SK-N-SH (cell line): ENCODE measurements around the gene COPS9. TPM values are rescaled to one million over a fixed set of nuclear protein-coding genes. Genes with fewer than 3 reads are reported as not detected.

Experiments used
- CTCF ChIA-PET: fragments of 300-600, 350-600 bp; formaldehyde crosslinking; extraction: SDS; loops from one replicate; lab custom pipeline; 2021; lab: Yijun Ruan, JAX
- POLR2A ChIA-PET: fragments of 350-600 bp; sonication (Branson Sonifier 250); formaldehyde crosslinking; extraction: SDS; loops from one replicate; lab custom pipeline; 2020; ENCODE audit warnings: antibody characterized with exemption, inconsistent platforms; lab: Yijun Ruan, JAX
- DNase-seq: peaks from one replicate; pipeline ENCODE4 v3.0.0; 2012
- H2AFZ ChIP-seq: fragments of 200-600 bp; sonication (generic); 2 replicates; pipeline ENCODE4 v1.8.1; 2016; ENCODE audit warnings: antibody characterized with exemption, mild to moderate bottlenecking, low read depth
- H3F3A ChIP-seq: fragments of 200-600 bp; sonication (generic); replicated peaks from 2 replicates; pipeline ENCODE3; 2016; ENCODE audit warnings: antibody characterized with exemption, mild to moderate bottlenecking; ENCODE audit not compliant: insufficient read depth
- H3K27ac ChIP-seq, 2 experiments: fragments of 200-500 bp in 1 of 2; fragments of 200-600 bp in 1 of 2; sonication (Bioruptor generic) in 1 of 2; sonication (generic), shearing (Covaris generic) in 1 of 2; 2 replicates each; pipeline versions ENCODE4 v1.5.1 to v1.6.1; 2014 to 2016; ENCODE audit warnings: low read depth in 2 of 2, inconsistent platforms in 1 of 2, low read length in 1 of 2, mild to moderate bottlenecking in 1 of 2, mixed read lengths in 1 of 2
- H3K27me3 ChIP-seq: fragments of 200-600 bp; sonication (generic), shearing (Covaris generic); 2 replicates; pipeline ENCODE4 v1.6.1; 2016; ENCODE audit warnings: mixed run types; ENCODE audit not compliant: insufficient read depth
- H3K36me3 ChIP-seq, 2 experiments: fragments of 200-500 bp in 1 of 2; fragments of 200-600 bp in 1 of 2; sonication (Bioruptor generic) in 1 of 2; sonication (generic) in 1 of 2; replicated peaks in 1 of 2; 2 replicates each; pipeline versions ENCODE3 to v1.5.1; 2014 to 2016; ENCODE audit warnings: low read length in 1 of 2, mild to moderate bottlenecking in 1 of 2; ENCODE audit not compliant: insufficient read depth in 2 of 2, control insufficient read depth in 1 of 2
- H3K4me1 ChIP-seq, 2 experiments: fragments of 200-500 bp in 1 of 2; fragments of 200-600 bp in 1 of 2; sonication (Bioruptor generic) in 1 of 2; sonication (generic), shearing (Covaris generic) in 1 of 2; 2 replicates each; pipeline versions ENCODE4 v1.5.1 to v1.6.1; 2014 to 2016; ENCODE audit warnings: low read depth in 1 of 2, low read length in 1 of 2, mixed run types in 1 of 2; ENCODE audit not compliant: insufficient read depth in 2 of 2, control insufficient read depth in 1 of 2
- H3K4me2 ChIP-seq: fragments of 200-600 bp; sonication (generic), shearing (Covaris generic); 2 replicates; pipeline ENCODE4 v1.6.1; 2017; ENCODE audit warnings: mixed run types
- H3K4me3 ChIP-seq, 2 experiments: fragments of 200-500 bp in 1 of 2; fragments of 200-600 bp in 1 of 2; sonication (Bioruptor generic) in 1 of 2; sonication (generic), shearing (Covaris generic) in 1 of 2; 2 replicates each; pipeline versions ENCODE4 v1.5.1 to v1.8.1; 2014 to 2016; ENCODE audit warnings: low read depth in 2 of 2, inconsistent platforms in 1 of 2, low read length in 1 of 2, mild to moderate bottlenecking in 1 of 2, mixed read lengths in 1 of 2, moderate library complexity in 1 of 2
- H3K79me2 ChIP-seq: fragments of 200-600 bp; sonication (generic); 2 replicates; pipeline ENCODE4 v1.8.1; 2017; ENCODE audit warnings: mild to moderate bottlenecking; ENCODE audit not compliant: insufficient read depth
- H3K9ac ChIP-seq: fragments of 200-600 bp; sonication (generic); 2 replicates; pipeline ENCODE4 v1.6.1; 2017; ENCODE audit warnings: mixed run types
- H3K9me2 ChIP-seq: fragments of 200-600 bp; sonication (generic); 2 replicates; pipeline ENCODE4 v1.6.1; 2017; ENCODE audit warnings: mixed run types
- H3K9me3 ChIP-seq: fragments of 200-600 bp; sonication (generic); 2 replicates; pipeline ENCODE4 v1.6.1; 2017; ENCODE audit warnings: mixed run types, mild to moderate bottlenecking, moderate library complexity
- H4K20me1 ChIP-seq: fragments of 200-600 bp; sonication (generic); 2 replicates; pipeline ENCODE4 v1.6.1; 2017; ENCODE audit warnings: mild to moderate bottlenecking, mixed run types; ENCODE audit not compliant: insufficient read depth
- CHD2 ChIP-seq: fragments of 150-350 bp; IDR thresholded peaks from 2 replicates; pipeline ENCODE4 v1.6.1; 2018; ENCODE audit warnings: low read length; ENCODE audit not compliant: partially characterized antibody
- ELF1 ChIP-seq: IDR thresholded peaks from 2 replicates; pipeline ENCODE4 v1.4.0; 2012
- EP300 ChIP-seq, 2 experiments: IDR thresholded peaks; 2 replicates each; pipeline versions ENCODE4 v1.4.0 to v1.6.1; 2012; ENCODE audit warnings: borderline replicate concordance in 1 of 2, low read depth in 1 of 2, low read length in 1 of 2
- EZH2phosphoT487 ChIP-seq: fragments of 200-600 bp; sonication (generic); IDR thresholded peaks from 2 replicates; pipeline ENCODE4 v1.6.1; 2017; ENCODE audit warnings: low read depth, mixed run types, mild to moderate bottlenecking, antibody characterized with exemption, moderate library complexity, borderline replicate concordance
- JUND ChIP-seq: IDR thresholded peaks from 2 replicates; pipeline ENCODE4 v1.4.0; 2012
- MXI1 ChIP-seq: IDR thresholded peaks from 2 replicates; pipeline ENCODE4 v1.6.1; 2012; ENCODE audit warnings: mild to moderate bottlenecking, low read depth, low read length, improper control_type of control experiment
- POLR2AphosphoS5 ChIP-seq: IDR thresholded peaks from 2 replicates; pipeline ENCODE4 v1.6.1; 2012; ENCODE audit warnings: low read depth, low read length
- RCOR1 ChIP-seq: fragments of 150-350 bp; IDR thresholded peaks from 2 replicates; pipeline ENCODE4 v1.6.1; 2017; ENCODE audit warnings: antibody characterized with exemption, low read length
- SIN3A ChIP-seq: IDR thresholded peaks from 2 replicates; pipeline ENCODE4 v1.6.1; 2012; ENCODE audit warnings: low read depth, mild to moderate bottlenecking, low read length, moderate library complexity, borderline replicate concordance
- TAF1 ChIP-seq: IDR thresholded peaks from 2 replicates; pipeline ENCODE4 v1.6.1; 2012; ENCODE audit warnings: low read depth, mild to moderate bottlenecking, low read length, moderate library complexity, borderline replicate concordance
- TEAD4 ChIP-seq: IDR thresholded peaks from 2 replicates; pipeline ENCODE4 v1.4.0; 2012; ENCODE audit warnings: mild to moderate bottlenecking, borderline replicate concordance; ENCODE audit not compliant: insufficient read depth
- YY1 ChIP-seq: IDR thresholded peaks from 2 replicates; pipeline ENCODE4 v1.4.0; 2012; ENCODE audit warnings: low read depth, mild to moderate bottlenecking
- WGBS: methylation state at CpG from one replicate; pipeline ENCODE4 v1.1.6; 2017; ENCODE audit warnings: low lambda C conversion rate; 5-methylcytosine and 5-hydroxymethylcytosine counted together
- polyA plus RNA-seq, 3 experiments: library from polyadenylated mRNA; depleted of rRNA; stranded (reverse); fragments of >200 nt; gene quantifications; 2 replicates each; pipeline ENCODE4 v1.2.3, GENCODE V29; 2012
- TF ChIP-seq, protein P1 (sequence below): IDR thresholded peaks from 2 replicates; pipeline ENCODE4 v1.6.1; 2012; ENCODE audit warnings: mild to moderate bottlenecking, low read depth, low read length, moderate library complexity
- TF ChIP-seq, protein P2 (sequence below): IDR thresholded peaks from 2 replicates; pipeline ENCODE4 v1.4.0; 2012; ENCODE audit warnings: low read depth
- TF ChIP-seq, protein P3 (sequence below): fragments of 200-600 bp; sonication (generic); IDR thresholded peaks from 2 replicates; pipeline ENCODE4 v1.6.1; 2017; ENCODE audit warnings: antibody characterized with exemption, mild to moderate bottlenecking, moderate library complexity

COPS9 gene
- polyA plus RNA-seq, 1 of the 3 experiments (the other 2 are of a cell fraction), result 717 TPM

DNA sequence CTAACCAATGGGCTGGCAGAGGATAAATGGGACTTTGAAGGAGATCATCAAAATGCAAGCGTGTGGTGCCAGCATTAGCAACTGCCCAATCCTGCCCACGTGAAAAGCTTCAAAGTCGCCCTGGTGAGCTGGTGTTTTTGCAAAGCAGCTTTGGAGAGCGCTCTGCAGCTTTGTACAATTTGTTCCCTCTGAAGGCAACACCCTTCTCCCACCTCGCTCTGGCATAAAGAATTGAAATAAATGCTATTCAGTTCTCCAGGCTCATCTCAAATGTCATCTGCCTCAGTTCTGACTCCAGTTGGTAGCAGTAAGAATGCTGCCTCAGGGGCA is 3.5 kb downstream of the COPS9 start:
- Histone ChIP-seq H3K36me3 (peaks cover 10 to 61% of the 10 kb centered on the region in 2 experiments), H3K4me3 (no peak overlapping the region), H3K4me2 (no peak overlapping the region), H3K4me1 (peaks cover 11 to 18% of the 10 kb centered on the region in 2 experiments; a peak in 2 of 4 replicates), H3K27me3 (no peaks in the 10 kb centered on the region), H3K9ac (no peak overlapping the region), H3F3A (no peaks in the 10 kb centered on the region), H2AFZ (no peak overlapping the region), H3K9me2 (no peaks in the 10 kb centered on the region), H3K9me3 (no peaks in the 10 kb centered on the region), H4K20me1 (peaks cover 12% of the 10 kb centered on the region), H3K27ac (no peak overlapping the region), H3K79me2 (peaks cover 40% of the 10 kb centered on the region)
- 89% methylated on average over 3 of the region's 5 CpGs for WGBS
- CTCF ChIA-PET, result interaction anchor here (1.0 to 3.9 kb wide), 3 partner anchors 11 to 72 kb away, joined by 3 to 20 read pairs (median 6); no protein-coding TSS in a partner anchor
- POLR2A ChIA-PET, result no interaction called here
- no peak for DNase-seq
- TF ChIP-seq EZH2phosphoT487, result no peak
- no peak for TF ChIP-seq YY1
- TF ChIP-seq TEAD4, result no peak
- TF ChIP-seq SIN3A, result no peak
- no peak for TF ChIP-seq POLR2AphosphoS5
- no peak for TF ChIP-seq CHD2
- TF ChIP-seq ELF1, result no peak
- TF ChIP-seq RCOR1, result no peak
- TF ChIP-seq TAF1, result no peak
- TF ChIP-seq EP300 (IDR thresholded peaks at IDR 0.05; ENCODE audit: borderline replicate concordance in 1 of 2, low read depth in 1 of 2, low read length in 1 of 2), result no peak
- TF ChIP-seq JUND, result no peak
- no peak for TF ChIP-seq MXI1
- TF ChIP-seq, protein P1, sequence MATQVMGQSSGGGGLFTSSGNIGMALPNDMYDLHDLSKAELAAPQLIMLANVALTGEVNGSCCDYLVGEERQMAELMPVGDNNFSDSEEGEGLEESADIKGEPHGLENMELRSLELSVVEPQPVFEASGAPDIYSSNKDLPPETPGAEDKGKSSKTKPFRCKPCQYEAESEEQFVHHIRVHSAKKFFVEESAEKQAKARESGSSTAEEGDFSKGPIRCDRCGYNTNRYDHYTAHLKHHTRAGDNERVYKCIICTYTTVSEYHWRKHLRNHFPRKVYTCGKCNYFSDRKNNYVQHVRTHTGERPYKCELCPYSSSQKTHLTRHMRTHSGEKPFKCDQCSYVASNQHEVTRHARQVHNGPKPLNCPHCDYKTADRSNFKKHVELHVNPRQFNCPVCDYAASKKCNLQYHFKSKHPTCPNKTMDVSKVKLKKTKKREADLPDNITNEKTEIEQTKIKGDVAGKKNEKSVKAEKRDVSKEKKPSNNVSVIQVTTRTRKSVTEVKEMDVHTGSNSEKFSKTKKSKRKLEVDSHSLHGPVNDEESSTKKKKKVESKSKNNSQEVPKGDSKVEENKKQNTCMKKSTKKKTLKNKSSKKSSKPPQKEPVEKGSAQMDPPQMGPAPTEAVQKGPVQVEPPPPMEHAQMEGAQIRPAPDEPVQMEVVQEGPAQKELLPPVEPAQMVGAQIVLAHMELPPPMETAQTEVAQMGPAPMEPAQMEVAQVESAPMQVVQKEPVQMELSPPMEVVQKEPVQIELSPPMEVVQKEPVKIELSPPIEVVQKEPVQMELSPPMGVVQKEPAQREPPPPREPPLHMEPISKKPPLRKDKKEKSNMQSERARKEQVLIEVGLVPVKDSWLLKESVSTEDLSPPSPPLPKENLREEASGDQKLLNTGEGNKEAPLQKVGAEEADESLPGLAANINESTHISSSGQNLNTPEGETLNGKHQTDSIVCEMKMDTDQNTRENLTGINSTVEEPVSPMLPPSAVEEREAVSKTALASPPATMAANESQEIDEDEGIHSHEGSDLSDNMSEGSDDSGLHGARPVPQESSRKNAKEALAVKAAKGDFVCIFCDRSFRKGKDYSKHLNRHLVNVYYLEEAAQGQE, result no peak
- TF ChIP-seq, protein P2, sequence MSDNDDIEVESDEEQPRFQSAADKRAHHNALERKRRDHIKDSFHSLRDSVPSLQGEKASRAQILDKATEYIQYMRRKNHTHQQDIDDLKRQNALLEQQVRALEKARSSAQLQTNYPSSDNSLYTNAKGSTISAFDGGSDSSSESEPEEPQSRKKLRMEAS, result no peak
- TF ChIP-seq, all 33 proteins: peak for 0

DNA sequence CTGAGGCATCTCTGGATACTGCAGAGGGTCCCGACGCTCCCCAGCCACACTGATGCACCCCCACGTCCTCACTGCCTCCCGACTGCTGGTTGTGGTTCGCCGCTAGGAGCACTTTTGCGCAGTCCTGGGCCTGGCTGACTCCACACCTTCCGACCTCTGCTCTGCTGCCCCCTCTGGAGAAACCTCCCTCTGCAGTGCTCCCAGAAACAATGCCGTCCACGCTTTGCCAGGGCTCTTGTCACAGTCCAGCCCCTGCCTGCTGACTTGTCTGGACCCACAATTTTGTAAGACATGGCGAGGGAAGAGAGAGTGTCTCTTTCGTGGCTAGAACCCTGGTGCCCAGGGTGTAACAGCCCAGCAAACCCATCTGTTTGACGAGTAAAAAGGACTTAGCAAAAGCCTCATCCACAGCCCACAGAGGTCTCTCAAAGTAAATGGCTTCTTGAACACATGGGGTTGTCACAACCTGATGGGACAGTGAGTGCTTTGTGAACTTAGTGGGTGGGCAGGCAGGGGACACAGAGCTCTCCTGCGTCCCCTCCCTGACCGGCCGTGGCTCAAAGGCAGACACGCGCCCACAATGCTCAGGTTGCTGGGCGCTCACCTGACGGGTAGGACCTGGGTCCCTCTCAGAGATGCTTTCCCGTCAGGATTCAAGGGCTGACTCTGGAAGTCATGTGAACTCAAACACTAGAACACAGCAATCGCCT is 4.0 kb downstream of the COPS9 start:
- H3K27me3 ChIP-seq, result no peaks in the 10 kb centered on the region
- no peaks in the 10 kb centered on the region for H3K9me3 ChIP-seq
- WGBS, result 98% methylated on average over 21 of the region's 22 CpGs
- peaks cover 11 to 18% of the 10 kb centered on the region in 2 experiments; a peak in 2 of 4 replicates for H3K4me1 ChIP-seq
- no peaks in the 10 kb centered on the region for H3F3A ChIP-seq
- H3K9ac ChIP-seq, result no peak overlapping the region
- no peak overlapping the region for H3K27ac ChIP-seq
- H2AFZ ChIP-seq, result no peak overlapping the region
- TF ChIP-seq, protein P3, sequence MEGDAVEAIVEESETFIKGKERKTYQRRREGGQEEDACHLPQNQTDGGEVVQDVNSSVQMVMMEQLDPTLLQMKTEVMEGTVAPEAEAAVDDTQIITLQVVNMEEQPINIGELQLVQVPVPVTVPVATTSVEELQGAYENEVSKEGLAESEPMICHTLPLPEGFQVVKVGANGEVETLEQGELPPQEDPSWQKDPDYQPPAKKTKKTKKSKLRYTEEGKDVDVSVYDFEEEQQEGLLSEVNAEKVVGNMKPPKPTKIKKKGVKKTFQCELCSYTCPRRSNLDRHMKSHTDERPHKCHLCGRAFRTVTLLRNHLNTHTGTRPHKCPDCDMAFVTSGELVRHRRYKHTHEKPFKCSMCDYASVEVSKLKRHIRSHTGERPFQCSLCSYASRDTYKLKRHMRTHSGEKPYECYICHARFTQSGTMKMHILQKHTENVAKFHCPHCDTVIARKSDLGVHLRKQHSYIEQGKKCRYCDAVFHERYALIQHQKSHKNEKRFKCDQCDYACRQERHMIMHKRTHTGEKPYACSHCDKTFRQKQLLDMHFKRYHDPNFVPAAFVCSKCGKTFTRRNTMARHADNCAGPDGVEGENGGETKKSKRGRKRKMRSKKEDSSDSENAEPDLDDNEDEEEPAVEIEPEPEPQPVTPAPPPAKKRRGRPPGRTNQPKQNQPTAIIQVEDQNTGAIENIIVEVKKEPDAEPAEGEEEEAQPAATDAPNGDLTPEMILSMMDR, result peak; percentile 24; the same call in 1 of the 2 replicates
- TF ChIP-seq JUND, result no peak
- TF ChIP-seq, all 33 proteins: peak for 1
- H3K79me2 ChIP-seq, result peaks cover 40% of the 10 kb centered on the region
- H3K4me2 ChIP-seq, result no peak overlapping the region
- CTCF ChIA-PET, result interaction anchor here (1.0 to 3.9 kb wide), 3 partner anchors 11 to 71 kb away, joined by 3 to 20 read pairs (median 6); no protein-coding TSS in a partner anchor
- H4K20me1 ChIP-seq, result peaks cover 12% of the 10 kb centered on the region
- POLR2A ChIA-PET, result no interaction called here
- H3K4me3 ChIP-seq, result no peak overlapping the region
- no peaks in the 10 kb centered on the region for H3K9me2 ChIP-seq
- peaks cover 10 to 65% of the 10 kb centered on the region in 2 experiments for H3K36me3 ChIP-seq
- no peak for DNase-seq
